GM13977 (cell line): ENCODE measurements around the gene TNFAIP6.

Experiments used
- DNase-seq: peaks from one replicate; pipeline ENCODE4 v3.0.0; 2012; ENCODE audit warnings: low spot score
- in situ Hi-C: fragments of 300-500 bp; cut with MboI; formaldehyde crosslinking; loops from one replicate; pipeline ENCODE4 v1.12.0; 2022; ENCODE audit warnings: low sequenced_read_pairs, low pct_unique_long_range_greater_than_20kb, mixed read lengths, inconsistent platforms; ENCODE audit not compliant: unreplicated experiment
- TF ChIP-seq, protein P1 (sequence below): IDR thresholded peaks from 2 replicates; pipeline ENCODE4 v1.5.1; 2012; ENCODE audit warnings: mild to moderate bottlenecking, control low read depth; ENCODE audit not compliant: insufficient read depth; ENCODE audit errors: extremely low read depth, missing control alignments

The TNFAIP6 gene

DNA sequence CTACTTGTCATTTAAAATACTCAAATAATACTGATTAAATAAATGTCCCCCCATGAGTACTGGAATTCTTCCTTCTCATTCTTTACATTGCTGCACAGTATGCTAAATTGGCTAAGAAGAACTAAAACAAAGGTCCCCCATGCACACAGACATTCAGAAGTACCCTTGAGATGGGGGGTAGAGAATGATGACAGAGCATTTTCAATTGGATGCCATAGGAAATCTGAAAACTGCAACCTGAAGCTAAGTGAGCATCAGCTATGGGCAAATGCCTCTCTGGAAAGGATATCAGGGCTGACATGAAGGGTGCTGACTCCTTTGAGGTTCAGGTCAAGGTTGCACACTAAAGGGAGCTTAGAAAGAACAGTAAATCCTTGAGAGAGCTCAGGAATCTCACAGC, 10.1 kb upstream of the TNFAIP6 start:
- in situ Hi-C loops, result no loop called here
- DNase-seq, result no peak
- TF ChIP-seq, protein P1, sequence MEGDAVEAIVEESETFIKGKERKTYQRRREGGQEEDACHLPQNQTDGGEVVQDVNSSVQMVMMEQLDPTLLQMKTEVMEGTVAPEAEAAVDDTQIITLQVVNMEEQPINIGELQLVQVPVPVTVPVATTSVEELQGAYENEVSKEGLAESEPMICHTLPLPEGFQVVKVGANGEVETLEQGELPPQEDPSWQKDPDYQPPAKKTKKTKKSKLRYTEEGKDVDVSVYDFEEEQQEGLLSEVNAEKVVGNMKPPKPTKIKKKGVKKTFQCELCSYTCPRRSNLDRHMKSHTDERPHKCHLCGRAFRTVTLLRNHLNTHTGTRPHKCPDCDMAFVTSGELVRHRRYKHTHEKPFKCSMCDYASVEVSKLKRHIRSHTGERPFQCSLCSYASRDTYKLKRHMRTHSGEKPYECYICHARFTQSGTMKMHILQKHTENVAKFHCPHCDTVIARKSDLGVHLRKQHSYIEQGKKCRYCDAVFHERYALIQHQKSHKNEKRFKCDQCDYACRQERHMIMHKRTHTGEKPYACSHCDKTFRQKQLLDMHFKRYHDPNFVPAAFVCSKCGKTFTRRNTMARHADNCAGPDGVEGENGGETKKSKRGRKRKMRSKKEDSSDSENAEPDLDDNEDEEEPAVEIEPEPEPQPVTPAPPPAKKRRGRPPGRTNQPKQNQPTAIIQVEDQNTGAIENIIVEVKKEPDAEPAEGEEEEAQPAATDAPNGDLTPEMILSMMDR, result no peak

GRCh38 chr2:151347906-151348305, 9.5 kb upstream of the TNFAIP6 start:
- in situ Hi-C loops, result no loop called here
- no peak for DNase-seq
- TF ChIP-seq, protein P1, result no peak

DNA sequence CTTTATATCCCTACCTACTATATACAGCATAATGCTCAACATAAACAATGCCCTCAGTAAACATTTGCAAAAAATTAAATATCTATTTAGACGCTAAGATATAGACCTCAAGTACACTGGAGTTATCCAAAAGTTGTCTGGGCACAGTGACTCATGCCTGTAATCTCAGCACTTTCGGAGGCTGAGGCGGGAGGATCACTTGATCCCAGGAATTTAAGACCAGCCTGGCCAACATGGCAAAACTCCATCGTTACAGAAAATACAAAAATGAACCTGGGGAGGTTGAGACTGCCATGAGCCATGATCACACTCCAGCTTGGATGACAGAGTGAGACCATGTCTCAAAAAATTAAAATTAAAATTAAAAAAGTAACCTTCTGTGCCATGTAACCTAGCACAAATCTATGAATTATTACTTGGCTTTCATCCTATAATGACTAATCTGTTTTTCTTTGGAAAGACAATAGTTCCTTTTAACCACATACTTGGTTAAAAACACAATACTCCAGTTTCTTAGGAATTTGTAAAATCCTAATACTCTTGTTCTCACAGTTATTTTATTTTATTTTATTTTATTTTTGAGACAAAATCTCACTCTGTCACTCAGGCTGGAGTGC, 6.7 kb upstream of the TNFAIP6 start:
- TF ChIP-seq, protein P1, result no peak
- DNase-seq, result no peak
- in situ Hi-C loops, result no loop called here

DNA sequence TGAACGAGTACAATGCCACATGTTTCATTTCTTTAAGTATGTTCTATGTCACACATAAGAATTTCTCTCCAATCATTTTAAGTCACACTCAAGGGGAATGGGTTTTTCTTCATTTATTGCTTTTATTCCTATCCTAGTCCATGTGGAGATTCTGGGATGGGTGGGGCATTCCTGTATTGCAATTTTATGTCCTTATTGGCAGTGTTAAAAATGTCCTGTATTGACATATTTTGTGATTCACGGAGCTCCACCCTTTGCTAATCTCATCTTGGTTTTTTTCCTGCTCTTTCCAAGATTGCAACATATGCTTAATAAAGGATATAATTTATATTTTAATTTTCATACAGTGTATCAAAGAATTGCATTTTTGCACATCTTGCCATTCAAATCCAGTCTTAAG, 3.4 kb upstream of the TNFAIP6 start:
- in situ Hi-C loops, result no loop called here
- no peak for DNase-seq
- TF ChIP-seq, protein P1, result no peak

- in situ Hi-C loops, result no loop called here
- TF ChIP-seq, protein P1, result no peak
- no peak for DNase-seq
Observed at GRCh38 chr2:151354807-151355206, 2.6 kb upstream of the TNFAIP6 start.

DNA sequence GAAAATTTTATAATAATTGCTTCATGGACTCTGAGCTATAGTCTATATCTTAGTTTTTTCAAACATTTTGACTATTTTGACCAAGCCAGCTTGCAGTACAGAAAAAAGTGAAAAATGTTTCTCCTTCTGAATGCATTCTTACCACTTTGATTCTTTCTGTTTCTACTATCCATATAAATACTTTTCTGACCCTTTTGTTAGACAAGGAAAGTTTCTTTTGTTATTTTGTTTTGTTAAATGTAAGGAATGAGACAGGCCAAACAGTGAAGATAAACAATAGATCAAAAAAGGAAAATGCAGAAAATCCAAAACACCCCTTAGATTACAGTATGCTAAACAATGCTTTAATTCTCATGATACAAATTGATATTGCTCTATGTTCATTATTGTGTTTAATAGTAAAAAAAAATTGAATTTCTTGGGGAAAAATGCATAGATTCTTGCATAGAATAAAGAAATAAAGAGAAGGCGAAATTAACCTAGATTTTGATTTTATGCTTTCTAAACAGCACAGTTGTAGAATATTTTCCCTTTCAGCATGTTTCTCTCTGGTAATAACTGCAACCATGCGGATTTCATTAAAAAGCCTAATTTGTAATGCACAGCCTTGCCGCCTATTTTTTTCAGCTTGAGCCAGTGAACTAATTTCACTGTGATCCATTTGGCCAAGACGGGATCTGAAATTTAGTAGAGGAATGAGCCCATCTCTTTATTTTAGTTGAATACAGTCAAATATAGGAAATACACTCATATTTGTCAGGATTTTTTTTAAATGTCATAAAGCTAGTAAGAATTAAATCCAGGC, 976 bp downstream of the TNFAIP6 start:
- no peak for DNase-seq
- TF ChIP-seq, protein P1, result no peak
- in situ Hi-C loops, result no loop called here
